Prostate gland (tissue), 2 donors: ENCODE results near the gene C1orf167. TPM values are rescaled to one million over a fixed set of nuclear protein-coding genes. Genes with fewer than 3 reads are reported as not detected.

Experiments used
- DNase-seq: peaks from one replicate; pipeline ENCODE4 v3.0.0-alpha.2; 2019; ENCODE audit warnings: low spot score
- H3K27ac ChIP-seq, 2 donors: fragments of 200-600 bp; sonication (generic); 2 replicates each; pipeline ENCODE4 v1.5.1; 2017 to 2019
- H3K27me3 ChIP-seq: fragments of 200-600 bp; sonication (generic); replicated peaks from 2 replicates; pipeline ENCODE4 v1.5.1; 2019; ENCODE audit not compliant: insufficient read depth
- H3K36me3 ChIP-seq, 2 donors: fragments of 200-600 bp; sonication (generic); 1 replicate in 1 of 2; 2 replicates in 1 of 2; pipeline versions ENCODE4 v1.5.1 to v1.8.1; 2017 to 2019
- H3K4me1 ChIP-seq: fragments of 200-600 bp; sonication (generic); replicated peaks from 2 replicates; pipeline ENCODE4 v1.5.1; 2019
- H3K4me3 ChIP-seq, 2 donors: fragments of 200-600 bp; sonication (generic); 2 replicates each; pipeline ENCODE4 v1.5.1; 2017 to 2019
- H3K9me3 ChIP-seq: fragments of 200-600 bp; sonication (generic); 2 replicates; pipeline ENCODE4 v1.5.1; 2017
- POLR2A ChIP-seq: fragments of 450-650 bp; IDR thresholded peaks from one replicate; pipeline ENCODE4 v1.6.1; 2016; ENCODE audit warnings: antibody characterized with exemption, mild to moderate bottlenecking
- POLR2AphosphoS5 ChIP-seq: sonication (generic); formaldehyde crosslinking; IDR thresholded peaks from one replicate; pipeline ENCODE4 v1.6.1; 2017; ENCODE audit warnings: antibody characterized with exemption
- WGBS: methylation state at CpG from one replicate; pipeline ENCODE4 v1.1.5; 2018; 5-methylcytosine and 5-hydroxymethylcytosine counted together
- intact Hi-C: fragments of 100-400 bp; cut with DNase I; formaldehyde crosslinking; loops from one replicate; pipeline ENCODE4 v1.14.2; 2022
- total RNA-seq, 2 donors: library from RNA; depleted of rRNA; stranded (reverse); fragments of >200 nt; gene quantifications; one replicate each; pipeline ENCODE4 v1.1.0, GENCODE V29; 2016
- TF ChIP-seq, protein P1 (sequence below), 4 experiments: fragments of 200-600 bp in 2 of 4; fragments of 450-650 bp in 2 of 4; sonication (generic) in 2 of 4; IDR thresholded peaks; 1 replicate in 3 of 4; 2 replicates in 1 of 4; pipeline ENCODE4 v1.5.1; 2016 to 2019; ENCODE audit warnings: antibody characterized with exemption in 4 of 4, mild to moderate bottlenecking in 2 of 4, moderate library complexity in 2 of 4

Gene C1orf167
- total RNA-seq, 2 donors from 2014 or later: 10.0 TPM; not detected in 1

DNA sequence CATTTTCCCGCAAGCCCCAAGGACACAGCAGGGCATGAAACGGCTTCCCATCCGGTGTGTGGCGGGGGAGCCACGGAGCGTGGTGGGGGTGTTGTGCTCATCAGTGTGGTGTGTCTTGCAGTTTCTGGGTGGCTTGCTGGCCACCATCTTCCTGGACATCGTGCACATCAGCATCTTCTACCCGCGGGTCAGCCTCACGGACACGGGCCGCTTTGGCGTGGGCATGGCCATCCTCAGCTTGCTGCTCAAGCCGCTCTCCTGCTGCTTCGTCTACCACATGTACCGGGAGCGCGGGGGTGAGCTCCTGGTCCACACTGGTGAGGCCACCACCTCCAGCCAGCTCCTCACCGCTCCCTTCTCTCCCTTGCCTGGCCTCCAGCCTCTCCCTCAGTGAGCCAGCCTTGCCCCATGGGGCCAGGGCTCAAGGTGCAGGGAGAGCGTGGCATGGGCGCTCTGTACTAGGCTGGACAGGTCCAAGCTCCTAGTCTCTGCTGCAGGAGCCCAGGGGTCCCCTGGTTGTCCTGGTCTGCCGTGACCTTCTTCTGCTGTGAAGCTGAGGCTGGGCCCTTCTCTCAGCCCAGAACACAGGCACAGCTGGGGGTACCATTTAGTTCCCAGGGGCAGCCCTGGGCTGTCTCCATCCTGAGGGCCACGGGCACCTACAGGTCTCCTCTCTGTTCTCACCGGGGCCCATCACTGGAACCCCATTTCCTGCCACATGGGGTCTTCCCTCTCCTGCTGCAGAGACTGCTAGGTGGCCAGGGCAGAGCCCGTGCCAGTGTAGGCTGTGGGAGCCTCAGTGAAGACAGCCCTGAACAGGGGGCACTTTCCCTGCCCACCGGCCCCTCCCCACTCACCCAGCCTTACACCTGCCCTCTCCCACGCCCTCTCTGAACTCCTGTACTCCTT, 13.4 kb upstream of the C1orf167 start:
- intact Hi-C loops: no loop called here
- no peaks in the 10 kb centered on the region for H3K27me3 ChIP-seq
- peaks cover 0 to 3% of the 10 kb centered on the region in 2 donors for H3K36me3 ChIP-seq
- H3K4me1 ChIP-seq: no peaks in the 10 kb centered on the region
- H3K4me3 ChIP-seq: no peak overlapping the region
- whole genome bisulfite sequencing: 94% methylated on average over 27 of the region's 27 CpGs
- DNase-seq: no peak
- H3K9me3 ChIP-seq: no peaks in the 10 kb centered on the region
- H3K27ac ChIP-seq: no peak overlapping the region
- TF ChIP-seq POLR2A (no peak), POLR2AphosphoS5 (no peak)
- TF ChIP-seq, protein P1, sequence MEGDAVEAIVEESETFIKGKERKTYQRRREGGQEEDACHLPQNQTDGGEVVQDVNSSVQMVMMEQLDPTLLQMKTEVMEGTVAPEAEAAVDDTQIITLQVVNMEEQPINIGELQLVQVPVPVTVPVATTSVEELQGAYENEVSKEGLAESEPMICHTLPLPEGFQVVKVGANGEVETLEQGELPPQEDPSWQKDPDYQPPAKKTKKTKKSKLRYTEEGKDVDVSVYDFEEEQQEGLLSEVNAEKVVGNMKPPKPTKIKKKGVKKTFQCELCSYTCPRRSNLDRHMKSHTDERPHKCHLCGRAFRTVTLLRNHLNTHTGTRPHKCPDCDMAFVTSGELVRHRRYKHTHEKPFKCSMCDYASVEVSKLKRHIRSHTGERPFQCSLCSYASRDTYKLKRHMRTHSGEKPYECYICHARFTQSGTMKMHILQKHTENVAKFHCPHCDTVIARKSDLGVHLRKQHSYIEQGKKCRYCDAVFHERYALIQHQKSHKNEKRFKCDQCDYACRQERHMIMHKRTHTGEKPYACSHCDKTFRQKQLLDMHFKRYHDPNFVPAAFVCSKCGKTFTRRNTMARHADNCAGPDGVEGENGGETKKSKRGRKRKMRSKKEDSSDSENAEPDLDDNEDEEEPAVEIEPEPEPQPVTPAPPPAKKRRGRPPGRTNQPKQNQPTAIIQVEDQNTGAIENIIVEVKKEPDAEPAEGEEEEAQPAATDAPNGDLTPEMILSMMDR (IDR thresholded peaks at IDR 0.05): no peak

DNA sequence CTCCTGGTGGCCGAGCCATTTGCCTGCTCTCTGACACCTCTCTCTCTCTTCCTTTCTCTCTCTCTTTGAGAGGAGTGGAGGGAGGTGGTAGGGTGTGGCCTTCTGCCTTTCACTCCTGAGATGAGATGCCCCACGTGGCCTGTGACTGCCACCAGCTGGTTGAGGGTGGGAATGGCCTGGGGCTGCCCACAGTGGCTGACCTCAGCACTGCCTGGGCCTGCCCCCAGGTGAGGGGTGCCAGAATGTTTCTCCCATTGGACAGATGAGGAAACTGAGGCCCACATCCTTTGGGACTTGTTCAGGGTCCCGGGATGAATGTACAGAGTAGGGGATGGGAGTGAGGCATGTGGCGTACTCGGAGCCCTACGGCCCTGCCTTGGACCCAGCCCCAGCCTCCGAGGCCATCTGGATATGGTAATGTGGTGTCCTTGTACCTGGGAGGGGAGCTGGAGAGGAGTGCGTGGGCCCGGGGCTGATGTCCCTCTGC, 12.7 kb upstream of the C1orf167 start:
- peak; percentile 21 for DNase-seq
- Histone ChIP-seq H3K27me3 (no peaks in the 10 kb centered on the region), H3K36me3 (peaks cover 0 to 3% of the 10 kb centered on the region in 2 donors), H3K4me3 (no peak overlapping the region), H3K27ac (no peak overlapping the region), H3K4me1 (no peaks in the 10 kb centered on the region), H3K9me3 (no peaks in the 10 kb centered on the region)
- no peak for TF ChIP-seq POLR2A
- no peak for TF ChIP-seq POLR2AphosphoS5
- TF ChIP-seq, protein P1 (IDR thresholded peaks at IDR 0.05): peak in 2 of 4 experiments; percentile 28 to 61
- intact Hi-C loops: no loop called here
- WGBS: 73% methylated on average over 9 of the region's 9 CpGs

DNA sequence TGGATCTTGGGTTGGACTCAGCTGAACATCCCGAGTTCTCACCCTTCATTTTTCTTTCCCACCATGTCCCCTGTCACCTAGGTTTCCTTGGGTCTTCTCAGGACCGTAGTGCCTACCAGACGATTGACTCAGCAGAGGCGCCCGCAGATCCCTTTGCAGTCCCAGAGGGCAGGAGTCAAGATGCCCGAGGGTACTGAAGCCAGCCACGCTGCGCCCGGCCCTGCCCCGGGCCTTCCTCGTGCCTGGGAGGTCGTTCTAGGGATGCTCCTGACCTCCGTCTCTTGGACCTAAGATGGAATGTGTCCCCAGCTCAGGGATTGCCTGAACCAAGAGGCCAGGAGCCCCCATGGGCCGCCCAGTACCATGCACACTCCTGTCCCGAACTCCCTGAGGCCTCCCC, 12.0 kb upstream of the C1orf167 start:
- TF ChIP-seq, protein P1 (IDR thresholded peaks at IDR 0.05): no peak
- TF ChIP-seq POLR2AphosphoS5 (no peak), POLR2A (no peak)
- H3K27me3 ChIP-seq: no peaks in the 10 kb centered on the region
- peaks cover 0 to 3% of the 10 kb centered on the region in 2 donors for H3K36me3 ChIP-seq
- no peak overlapping the region for H3K27ac ChIP-seq
- intact Hi-C loops: no loop called here
- no peaks in the 10 kb centered on the region for H3K4me1 ChIP-seq
- WGBS: 86% methylated on average over 15 of the region's 15 CpGs
- DNase-seq: no peak
- H3K9me3 ChIP-seq: no peaks in the 10 kb centered on the region
- H3K4me3 ChIP-seq: no peak overlapping the region

DNA sequence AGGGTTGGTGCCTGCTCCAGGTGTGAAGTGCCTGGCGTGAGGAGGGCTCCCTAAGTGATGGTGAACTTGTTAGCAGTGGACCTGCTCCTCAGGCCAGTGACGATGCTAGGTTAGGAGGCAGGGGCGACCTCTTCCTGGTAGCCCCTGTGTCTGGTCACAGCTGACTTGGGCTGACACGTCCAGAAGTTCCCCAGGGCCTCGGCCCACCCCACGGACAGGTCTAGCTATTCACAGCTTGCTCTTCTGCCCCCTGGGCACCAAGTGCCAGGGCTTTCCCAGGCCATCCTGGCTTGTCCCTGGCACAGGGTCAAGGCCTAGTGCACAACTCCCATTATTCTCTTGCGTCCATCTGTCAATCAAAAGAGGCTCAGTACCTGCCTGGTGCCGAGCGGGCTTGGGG, 10.9 kb upstream of the C1orf167 start:
- TF ChIP-seq, protein P1 (IDR thresholded peaks at IDR 0.05): no peak
- TF ChIP-seq POLR2A (no peak), POLR2AphosphoS5 (no peak)
- intact Hi-C loops: no loop called here
- H3K27ac ChIP-seq: no peak overlapping the region
- no peaks in the 10 kb centered on the region for H3K4me1 ChIP-seq
- no peaks in the 10 kb centered on the region for H3K27me3 ChIP-seq
- no peak overlapping the region for H3K4me3 ChIP-seq
- 83% methylated on average over 9 of the region's 9 CpGs for WGBS
- peaks cover 0 to 3% of the 10 kb centered on the region in 2 donors for H3K36me3 ChIP-seq
- H3K9me3 ChIP-seq: no peaks in the 10 kb centered on the region
- no peak for DNase-seq
